Posterior cingulate gyrus (tissue), 11 donors: ENCODE data around the gene C22orf15.

Source experiments
- DNase-seq, 10 donors: peaks; one replicate each; pipeline versions ENCODE4 v3.0.0 to v3.0.0-alpha.2; 2020 to 2021; ENCODE audit warnings: mixed read lengths in 3 of 10
- intact Hi-C: fragments of 100-400 bp; cut with DNase I; formaldehyde crosslinking; loops from one replicate; pipeline ENCODE4 v1.15.1; 2023

The C22orf15 gene

DNA sequence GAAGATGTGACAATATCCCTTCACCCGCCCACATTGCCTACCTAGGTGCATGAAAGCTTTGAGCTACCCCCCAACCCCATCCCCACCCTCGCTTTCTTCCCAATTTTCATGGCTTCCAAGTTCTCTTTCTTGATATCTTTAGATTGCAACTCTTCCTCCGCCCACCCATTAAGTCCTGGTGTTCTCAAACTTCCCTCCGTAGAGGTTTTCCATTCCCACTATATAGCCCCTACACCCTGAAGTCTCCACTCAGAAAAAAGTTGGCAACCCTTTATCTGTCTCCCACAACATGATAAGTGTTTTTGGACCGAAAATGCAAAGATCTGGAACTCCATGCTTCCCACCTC lies 12.4 kb upstream of the C22orf15 start:
- no peak for DNase-seq
- intact Hi-C loops = no loop called here

GRCh38 chr22:23750714-23751440 lies 11.9 kb upstream of the C22orf15 start, which contains the start of gene ZNF70:
TSS of gene ZNF70 (minus strand) at chr22:23751112. CDS start at chr22:23745140, 5,972 bp downstream.
- DNase-seq = peak; percentile 54 to 98 (median 80)
- intact Hi-C loops = no loop called here

DNA sequence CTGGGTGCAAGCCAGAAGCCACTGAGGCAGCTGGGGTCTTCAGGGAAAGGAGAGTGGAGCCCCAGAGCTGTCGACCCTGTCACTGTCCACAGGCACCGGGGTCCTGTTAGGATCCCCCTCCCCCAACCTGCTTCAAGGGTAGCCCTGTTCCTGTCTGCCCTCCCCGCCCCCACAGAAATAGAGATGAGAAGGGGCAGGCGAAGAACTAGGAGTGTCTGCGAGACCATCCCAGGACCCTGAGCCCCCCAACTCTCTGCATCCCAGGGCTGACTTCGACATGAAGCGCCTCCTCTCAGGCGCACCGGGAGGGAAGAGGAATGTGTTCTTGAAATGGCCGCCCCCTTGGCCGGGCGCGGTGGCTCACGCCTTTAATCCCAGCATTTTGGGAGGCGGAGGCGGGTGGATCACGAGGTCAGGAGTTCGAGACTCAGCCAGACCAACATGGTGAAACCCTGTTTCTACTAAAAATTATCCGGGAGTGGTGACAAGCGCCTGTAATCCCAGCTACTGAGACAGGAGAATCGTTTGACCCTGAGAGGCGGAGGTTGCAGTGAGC lies 11.3 kb upstream of the C22orf15 start:
- intact Hi-C loops = no loop called here
- peak in 1 of 10 donors; percentile 22 for DNase-seq

GRCh38 chr22:23752090-23752691 lies 10.6 kb upstream of the C22orf15 start:
- intact Hi-C loops = no loop called here
- DNase-seq = no peak

- intact Hi-C loops = no loop called here
- no peak for DNase-seq
These were observed 10.0 kb upstream of the C22orf15 start for GRCh38 chr22:23752750-23753149.

DNA sequence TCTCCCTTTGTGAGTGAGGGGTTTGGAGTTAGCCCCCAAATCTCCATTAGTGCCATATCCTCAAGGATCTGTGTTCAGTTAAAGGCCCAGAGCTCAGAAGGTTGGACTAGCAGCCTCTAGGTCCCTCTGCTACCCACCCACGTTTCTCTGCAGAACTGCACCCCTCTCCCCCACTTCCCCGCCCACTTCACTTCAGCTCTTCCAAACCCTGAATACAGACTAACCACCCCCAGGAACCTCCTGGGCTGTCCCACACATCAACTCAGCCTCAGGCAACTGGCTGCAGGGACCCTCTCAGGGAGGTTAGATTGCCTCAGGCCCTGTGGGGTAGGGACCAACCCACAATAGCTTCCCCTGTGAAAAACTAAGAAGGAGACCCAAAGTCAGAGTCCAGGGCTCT lies 9.4 kb upstream of the C22orf15 start:
- no peak for DNase-seq
- intact Hi-C loops = no loop called here

DNA sequence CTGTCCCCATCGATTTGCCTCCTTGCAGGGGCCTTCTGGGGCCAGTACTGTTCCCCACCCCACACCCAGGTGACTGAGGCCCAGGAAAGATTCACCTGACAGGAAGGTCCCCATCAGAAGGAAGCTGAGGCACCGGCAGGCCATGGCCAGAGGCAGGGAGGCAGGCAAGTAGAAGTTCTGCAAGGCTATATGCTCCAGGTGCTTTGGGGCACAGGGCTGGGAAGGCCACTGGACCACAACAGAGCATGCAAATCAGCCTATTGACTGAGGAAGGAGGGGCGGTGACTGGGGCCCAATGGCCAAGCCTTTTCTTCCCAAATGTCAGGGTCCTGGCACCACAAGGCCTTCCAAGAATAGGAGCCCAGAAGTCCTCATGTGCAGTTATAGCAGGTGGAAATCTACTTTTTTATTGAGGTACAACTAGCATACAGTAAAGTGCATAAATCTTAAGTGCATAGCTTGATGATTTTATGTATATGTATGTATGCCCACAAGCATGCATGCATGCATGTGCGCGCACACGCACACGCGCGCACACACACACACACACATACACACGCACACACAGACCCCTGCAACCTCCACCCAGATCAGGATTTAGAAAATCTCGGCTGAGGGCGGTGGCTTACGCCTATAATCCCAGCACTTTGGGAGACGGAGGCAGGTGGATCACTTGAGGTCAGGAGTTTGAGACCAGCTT lies 8.4 kb upstream of the C22orf15 start, which contains the start of gene VPREB3:
Gene VPREB3, minus strand, starts transcription at position 206 of the 700 bp plus-strand sequence. Its CDS starts 62 bp downstream, at position 144.
- intact Hi-C loops = no loop called here
- no peak for DNase-seq

- intact Hi-C loops = no loop called here
- DNase-seq = no peak
These were observed 7.7 kb upstream of the C22orf15 start for GRCh38 chr22:23754980-23755636.

GRCh38 chr22:23755711-23756110 lies 7.1 kb upstream of the C22orf15 start:
- no peak for DNase-seq
- intact Hi-C loops = no loop called here

DNA sequence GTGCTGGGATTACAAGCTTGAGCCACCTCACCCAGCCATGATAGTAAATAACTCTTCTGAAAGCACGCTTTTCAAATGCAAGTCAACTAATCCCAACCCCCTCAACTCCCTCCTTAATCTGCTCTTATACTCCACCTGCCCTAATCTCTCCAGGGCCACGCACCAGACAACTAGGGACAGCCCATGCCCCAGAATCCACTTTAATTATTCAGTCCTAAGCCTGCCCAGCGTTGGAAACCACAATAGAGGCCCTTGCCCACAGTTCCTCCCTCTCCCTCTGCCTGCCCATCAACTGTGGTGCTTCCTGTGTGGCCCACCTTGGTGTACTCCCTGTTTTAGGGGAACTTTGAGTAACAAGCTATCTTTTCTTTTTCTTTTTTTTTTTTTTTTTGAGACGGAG lies 5.9 kb upstream of the C22orf15 start:
- intact Hi-C loops = no loop called here
- no peak for DNase-seq

- intact Hi-C loops = no loop called here
- DNase-seq = no peak
These were observed 3.2 kb upstream of the C22orf15 start for GRCh38 chr22:23759566-23759965.

DNA sequence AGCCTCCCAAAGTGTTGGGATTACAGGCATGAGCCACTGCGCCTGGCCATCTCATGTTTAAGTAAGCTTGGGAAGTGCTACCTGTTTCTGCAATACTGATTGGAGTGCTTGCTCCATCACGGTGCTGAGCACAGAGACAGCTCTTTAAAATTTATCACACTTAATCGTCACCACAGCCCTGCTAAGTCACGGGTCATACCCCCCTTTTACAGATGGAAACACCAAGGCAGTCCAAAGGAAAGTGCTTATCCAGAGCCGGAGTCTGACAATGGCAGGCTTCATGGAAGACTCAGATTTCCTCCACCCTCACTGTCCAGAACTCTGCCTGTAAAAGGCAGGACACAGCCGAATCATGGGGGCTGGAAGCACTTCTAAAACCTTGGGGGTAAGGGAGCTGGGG lies 2.7 kb upstream of the C22orf15 start:
- DNase-seq = no peak
- intact Hi-C loops = no loop called here

DNA sequence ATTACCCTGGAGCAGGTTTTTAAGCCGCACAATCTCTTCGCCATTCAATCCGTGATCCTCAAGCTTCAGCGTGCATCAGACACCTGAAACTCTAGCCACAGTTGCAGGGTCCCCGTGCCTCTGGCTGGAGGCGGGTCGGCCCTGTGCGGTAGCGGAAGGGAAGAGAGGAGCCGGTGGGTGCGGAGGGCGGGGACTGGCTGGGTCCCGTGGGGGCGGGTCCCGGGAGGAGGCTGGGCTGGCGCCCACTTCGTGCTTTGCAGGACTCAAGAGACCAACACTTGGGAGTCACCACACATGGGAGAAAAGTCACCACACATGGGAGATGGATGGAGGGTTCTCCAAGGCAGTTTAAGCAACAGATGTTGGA lies 772 bp downstream of the C22orf15 start:
- DNase-seq = peak in 4 of 10 donors; percentile 56 to 92 (median 90)
- intact Hi-C loops = no loop called here

DNA sequence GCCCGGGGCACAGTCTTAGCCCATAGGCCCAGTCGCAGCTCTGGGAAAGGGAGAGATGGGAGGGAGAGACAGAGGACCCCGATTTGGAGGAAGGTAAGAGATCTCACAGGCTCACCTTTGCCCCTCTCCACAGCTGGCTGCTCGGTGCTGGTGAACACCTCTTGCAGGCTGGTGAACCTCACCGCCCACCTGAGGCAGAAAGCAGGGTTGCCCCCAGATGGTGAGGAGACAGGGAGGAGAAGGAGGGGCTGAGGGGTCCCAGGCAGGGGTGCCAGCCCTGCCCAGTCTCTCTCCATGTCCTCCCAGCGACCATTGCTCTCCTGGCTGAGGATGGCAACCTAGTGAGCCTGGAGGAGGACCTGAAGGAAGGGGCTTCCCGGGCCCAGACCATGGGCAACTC lies 1.2 kb downstream of the C22orf15 start:
- intact Hi-C loops = no loop called here

DNA sequence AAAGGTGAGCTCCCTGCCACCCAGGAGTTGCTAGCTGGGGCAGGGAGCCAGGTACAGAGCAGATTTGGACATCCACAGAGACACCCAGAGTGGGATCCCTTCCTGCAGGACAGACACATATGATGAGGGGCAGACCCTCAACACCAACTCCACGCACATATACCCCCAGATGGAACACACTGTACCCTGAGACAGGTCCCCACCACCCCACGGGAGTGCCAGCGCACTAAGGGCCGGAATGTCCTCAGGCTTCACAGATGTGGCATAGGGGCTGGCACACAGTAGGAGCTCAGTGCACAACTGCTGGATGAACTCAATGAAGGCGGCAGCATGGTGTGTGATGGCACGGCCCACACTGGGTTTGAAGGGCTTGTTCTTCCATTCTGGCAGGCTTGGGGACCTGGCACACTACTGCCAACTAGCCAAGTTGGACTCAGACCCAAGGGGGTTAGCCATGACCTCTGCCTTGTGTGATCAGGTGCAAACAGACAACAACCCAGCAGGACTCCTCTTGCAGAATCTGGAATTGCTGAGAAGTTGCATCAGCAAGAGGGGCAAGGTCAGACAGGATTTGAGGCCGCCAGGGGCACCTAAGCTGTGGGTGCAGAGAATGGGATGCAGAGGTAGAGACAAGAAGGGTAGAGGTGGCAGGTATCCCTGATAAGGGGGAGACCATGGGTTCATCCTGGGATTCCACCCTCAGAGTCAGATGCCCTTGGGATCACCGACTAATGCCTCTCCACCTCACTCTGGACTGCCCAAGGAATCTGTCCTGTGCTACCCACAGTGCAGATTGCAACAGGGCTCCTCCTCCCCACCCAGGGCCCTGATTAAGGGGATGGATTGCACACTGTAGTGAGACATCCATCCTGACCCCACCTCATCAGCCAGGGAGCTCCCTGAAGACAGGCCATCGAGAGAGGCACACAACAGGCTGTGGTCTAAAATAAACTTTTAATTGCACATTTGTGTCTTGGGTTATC lies 2.4 kb downstream of the C22orf15 start:
- intact Hi-C loops = loop anchor here (5.0 kb wide), 1 partner anchor 82 kb away; no protein-coding TSS in a partner anchor
- DNase-seq = peak in 2 of 10 donors; percentile 55 to 71

More for the DNA sequence above, 1.2 kb downstream of the C22orf15 start:
- no peak for DNase-seq

DNA sequence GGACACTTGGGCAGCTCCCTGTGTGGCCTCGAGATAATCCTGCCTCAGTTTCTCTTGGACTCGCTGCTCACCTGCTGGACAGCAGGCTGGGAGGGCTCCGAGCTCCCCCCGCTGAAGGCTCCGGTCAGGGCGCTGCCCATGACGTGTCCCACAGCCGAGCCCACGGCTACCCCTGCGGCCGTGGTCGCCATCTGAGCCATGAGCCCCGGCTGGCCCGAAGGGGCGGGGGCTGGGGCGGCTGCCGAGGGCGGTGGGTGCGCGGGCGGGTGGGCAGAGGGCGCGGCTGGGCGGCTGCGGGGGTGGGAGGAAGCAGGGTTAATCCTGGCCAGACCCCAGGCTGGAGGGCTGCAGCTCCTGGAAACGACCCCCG lies 4.5 kb downstream of the C22orf15 start:
- intact Hi-C loops = loop anchor here (5.0 kb wide), 1 partner anchor 80 kb away; no protein-coding TSS in a partner anchor
- peak in 1 of 10 donors; percentile 70 for DNase-seq

- intact Hi-C loops = loop anchor here (5.0 kb wide), 1 partner anchor 79 kb away; no protein-coding TSS in a partner anchor
- DNase-seq = peak; percentile 79 to 98 (median 90)
These were observed 5.1 kb downstream of the C22orf15 start, which contains the start of gene CHCHD10 for GRCh38 chr22:23767673-23768548. TSS of gene CHCHD10 (minus strand) at chr22:23767972. CDS start at chr22:23767874, 98 bp downstream.

GRCh38 chr22:23769321-23769965 lies 6.7 kb downstream of the C22orf15 start:
- intact Hi-C loops = loop anchor here (5.0 kb wide), 1 partner anchor 78 kb away; no protein-coding TSS in a partner anchor
- DNase-seq = peak in 1 of 10 donors; percentile 66
